CD4-positive, alpha-beta memory T cell (primary cell): Measurements from ENCODE around the gene KCNK7. TPM values are rescaled to one million over a fixed set of nuclear protein-coding genes. Genes with fewer than 3 reads are reported as not detected.

Source experiments
- CTCF ChIA-PET: fragments of 350-600 bp; sonication (Branson Sonifier 250); formaldehyde crosslinking; loops from one replicate; lab custom pipeline; 2021; ENCODE audit warnings: inconsistent platforms; ENCODE audit not compliant: partially characterized antibody; lab: Charles Lee
- POLR2A ChIA-PET: fragments of 350-600 bp; sonication (Branson Sonifier 250); formaldehyde crosslinking; loops from one replicate; lab custom pipeline; 2021; ENCODE audit not compliant: partially characterized antibody; lab: Charles Lee
- DNase-seq, 5 donors: peaks; one replicate each; pipeline versions ENCODE4 v3.0.0 to v3.0.0-alpha.2; 2020 to 2022; ENCODE audit warnings: mixed read lengths in 1 of 5
- H3K27ac ChIP-seq: one replicate; pipeline ENCODE4 v1.7.0; 2013; ENCODE audit warnings: low read depth, low read length
- H3K27me3 ChIP-seq: 2 replicates; pipeline ENCODE4 v1.7.0; 2013; ENCODE audit warnings: mild to moderate bottlenecking, low read length, moderate library complexity; ENCODE audit not compliant: insufficient read depth
- H3K36me3 ChIP-seq: 2 replicates; pipeline ENCODE4 v1.7.0; 2013; ENCODE audit warnings: mild to moderate bottlenecking, low read length, moderate library complexity; ENCODE audit not compliant: insufficient read depth
- H3K4me1 ChIP-seq: 2 replicates; pipeline ENCODE4 v1.7.0; 2013; ENCODE audit warnings: mild to moderate bottlenecking, low read length, moderate library complexity; ENCODE audit not compliant: insufficient read depth
- H3K4me3 ChIP-seq, 2 donors: one replicate each; pipeline ENCODE4 v1.7.0; 2013; ENCODE audit warnings: low read length in 2 of 2, mild to moderate bottlenecking in 1 of 2
- H3K9me3 ChIP-seq, 2 donors: one replicate each; pipeline ENCODE4 v1.7.0; 2013; ENCODE audit warnings: low read length in 2 of 2, control low read depth in 1 of 2; ENCODE audit not compliant: control insufficient read depth in 1 of 2
- H3K27ac Mint-ChIP-seq, 7 donors: one replicate each; pipeline ENCODE4 v1.8.0; 2020 to 2021; ENCODE audit warnings: mixed read lengths in 7 of 7, mild to moderate bottlenecking in 6 of 7, inconsistent platforms in 3 of 7, moderate library complexity in 3 of 7
- H3K27me3 Mint-ChIP-seq, 2 donors: one replicate each; pipeline ENCODE4 v1.8.0; 2020 to 2021; ENCODE audit warnings: mixed read lengths in 2 of 2
- H3K36me3 Mint-ChIP-seq, 2 donors: one replicate each; pipeline ENCODE4 v1.8.0; 2020 to 2021; ENCODE audit warnings: mixed read lengths in 2 of 2, inconsistent platforms in 1 of 2, mild to moderate bottlenecking in 1 of 2
- H3K4me1 Mint-ChIP-seq, 4 donors: one replicate each; pipeline ENCODE4 v1.8.0; 2020 to 2021; ENCODE audit warnings: mixed read lengths in 4 of 4, mild to moderate bottlenecking in 1 of 4
- H3K4me3 Mint-ChIP-seq, 8 donors: one replicate each; pipeline ENCODE4 v1.8.0; 2020 to 2021; ENCODE audit warnings: mixed read lengths in 8 of 8, mild to moderate bottlenecking in 7 of 8, moderate library complexity in 6 of 8, inconsistent platforms in 3 of 8
- H3K9me3 Mint-ChIP-seq, 8 donors: one replicate each; pipeline ENCODE4 v1.8.0; 2020 to 2021; ENCODE audit warnings: mixed read lengths in 8 of 8, mild to moderate bottlenecking in 5 of 8, inconsistent platforms in 3 of 8, moderate library complexity in 1 of 8
- intact Hi-C: fragments of 100-400 bp; cut with micrococcal nuclease; formaldehyde crosslinking; loops from one replicate; pipeline ENCODE4 v1.15.1; 2023
- polyA plus RNA-seq, 2 donors: library from polyadenylated mRNA; unstranded; fragments of 300-500 nt; fragmentation: Illumina TruSeq; gene quantifications; one replicate each; pipeline ENCODE4 v1.2.3, GENCODE V29; 2021
- total RNA-seq, 2 experiments: library from RNA; stranded (reverse); gene quantifications; one replicate each; pipeline ENCODE4 v1.2.3, GENCODE V29; 2021

KCNK7 gene
- total and polyA plus RNA-seq, 4 experiments from 2014 or later = 1.2 to 2.7 (median 1.6) TPM; not detected in 1

GRCh38 chr11:65629579-65629978 is 34.0 kb upstream of the KCNK7 start:
- no peak overlapping the region for H3K27ac ChIP-seq
- H3K9me3 Mint-ChIP-seq = no peaks in the 10 kb centered on the region
- intact Hi-C loops = no loop called here
- H3K4me1 ChIP-seq = peaks cover 14% of the 10 kb centered on the region
- peaks cover 71% of the 10 kb centered on the region for H3K36me3 ChIP-seq
- no peak overlapping the region for H3K4me3 Mint-ChIP-seq
- no peak overlapping the region for H3K27ac Mint-ChIP-seq
- ChIA-PET CTCF (no interaction called here), POLR2A (interaction anchor here (1.2 kb wide), 1 partner anchor 8 kb away, joined by 5 read pairs; the partner anchor contains the start of gene SIPA1)
- no peaks in the 10 kb centered on the region for H3K9me3 ChIP-seq
- peaks cover 8 to 25% (median 14%) of the 10 kb centered on the region in 4 donors for H3K4me1 Mint-ChIP-seq
- no peak for DNase-seq
- peaks cover 5 to 53% of the 10 kb centered on the region in 2 donors for H3K36me3 Mint-ChIP-seq
- H3K27me3 Mint-ChIP-seq = no peaks in the 10 kb centered on the region
- H3K27me3 ChIP-seq = no peaks in the 10 kb centered on the region
- H3K4me3 ChIP-seq = no peak overlapping the region

DNA sequence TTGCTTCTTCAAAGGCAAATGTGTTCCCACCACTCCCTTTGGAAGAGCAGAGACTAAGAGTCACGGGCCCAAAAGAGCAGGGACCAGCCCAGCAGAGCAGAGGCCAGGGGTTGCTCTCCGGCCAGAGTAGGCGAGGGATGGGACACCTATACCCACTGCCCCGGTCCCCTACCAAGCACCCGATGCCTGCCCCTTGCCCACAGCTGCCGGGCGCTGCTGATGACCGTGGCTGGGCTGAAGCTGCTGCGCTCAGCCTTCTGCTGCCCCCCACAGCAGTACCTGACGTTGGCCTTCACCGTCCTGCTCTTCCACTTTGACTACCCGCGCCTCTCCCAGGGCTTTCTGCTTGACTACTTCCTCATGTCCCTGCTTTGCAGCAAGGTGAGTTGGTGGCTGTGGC is 31.6 kb upstream of the KCNK7 start:
- H3K4me3 ChIP-seq = no peak overlapping the region
- H3K36me3 ChIP-seq = peaks cover 68% of the 10 kb centered on the region
- no peak for DNase-seq
- Mint-ChIP-seq H3K36me3 (peaks cover 5 to 60% of the 10 kb centered on the region in 2 donors), H3K9me3 (no peaks in the 10 kb centered on the region), H3K27me3 (no peaks in the 10 kb centered on the region), H3K4me3 (no peak overlapping the region), H3K4me1 (peaks cover 5 to 14% (median 6%) of the 10 kb centered on the region in 4 donors), H3K27ac (peak overlapping the region in 1 of 7 donors; percentile 29)
- H3K27me3 ChIP-seq = no peaks in the 10 kb centered on the region
- POLR2A ChIA-PET = interaction anchor here (0.7 to 2.4 kb wide), 6 partner anchors 10 to 1342 kb away, joined by 3 to 12 read pairs (median 6); partner anchors contain the start of genes MAP3K11, PCNX3, RELA and SIPA1
- H3K4me1 ChIP-seq = no peaks in the 10 kb centered on the region
- intact Hi-C loops = no loop called here
- CTCF ChIA-PET = interaction anchor here (1.1 to 3.4 kb wide), 10 partner anchors 11 to 190 kb away, joined by 3 to 19 read pairs (median 6); partner anchors contain the start of genes RELA and SIPA1
- no peaks in the 10 kb centered on the region for H3K9me3 ChIP-seq
- H3K27ac ChIP-seq = no peak overlapping the region

- ChIA-PET CTCF (interaction anchor here (0.6 to 3.4 kb wide), 20 partner anchors 9 to 193 kb away, joined by 3 to 19 read pairs (median 4); partner anchors contain the start of genes KAT5, PCNX3, RELA and SIPA1), POLR2A (interaction anchor here (0.6 to 2.4 kb wide), 11 partner anchors 9 to 193 kb away, joined by 3 to 19 read pairs (median 6); partner anchors contain the start of genes MAP3K11, PCNX3, RELA and SIPA1)
- peaks cover 6 to 18% (median 6%) of the 10 kb centered on the region in 4 donors for H3K4me1 Mint-ChIP-seq
- H3K27ac Mint-ChIP-seq = peak overlapping the region in 3 of 7 donors; percentile 60 to 85 (median 73)
- H3K9me3 Mint-ChIP-seq = no peaks in the 10 kb centered on the region
- Histone ChIP-seq H3K9me3 (no peaks in the 10 kb centered on the region), H3K27me3 (no peaks in the 10 kb centered on the region), H3K4me3 (no peak overlapping the region), H3K36me3 (peaks cover 73% of the 10 kb centered on the region), H3K27ac (no peak overlapping the region), H3K4me1 (no peaks in the 10 kb centered on the region)
- no peaks in the 10 kb centered on the region for H3K27me3 Mint-ChIP-seq
- peaks cover 5 to 62% of the 10 kb centered on the region in 2 donors for H3K36me3 Mint-ChIP-seq
- DNase-seq = peak in 4 of 5 donors; percentile 57 to 65 (median 62)
- intact Hi-C loops = loop anchor here (1.0 kb wide), 2 partner anchors 38 to 81 kb away; no protein-coding TSS in a partner anchor
- H3K4me3 Mint-ChIP-seq = no peak overlapping the region
These were observed 30.2 kb upstream of the KCNK7 start for GRCh38 chr11:65625628-65626342.

- CTCF ChIA-PET = interaction anchor here (0.8 to 3.4 kb wide), 14 partner anchors 8 to 194 kb away, joined by 3 to 19 read pairs (median 5); partner anchors contain the start of genes KAT5, RELA and SIPA1
- H3K4me1 ChIP-seq = no peaks in the 10 kb centered on the region
- no peaks in the 10 kb centered on the region for H3K27me3 Mint-ChIP-seq
- no peak overlapping the region for H3K27ac ChIP-seq
- peaks cover 71% of the 10 kb centered on the region for H3K36me3 ChIP-seq
- peak overlapping the region in 2 of 7 donors; percentile 43 to 68 for H3K27ac Mint-ChIP-seq
- no peak overlapping the region for H3K4me3 Mint-ChIP-seq
- no peak overlapping the region for H3K4me3 ChIP-seq
- intact Hi-C loops = no loop called here
- DNase-seq = no peak
- peaks cover 5 to 59% of the 10 kb centered on the region in 2 donors for H3K36me3 Mint-ChIP-seq
- no peaks in the 10 kb centered on the region for H3K9me3 ChIP-seq
- peaks cover 6 to 18% (median 6%) of the 10 kb centered on the region in 4 donors for H3K4me1 Mint-ChIP-seq
- H3K9me3 Mint-ChIP-seq = no peaks in the 10 kb centered on the region
- H3K27me3 ChIP-seq = no peaks in the 10 kb centered on the region
- POLR2A ChIA-PET = interaction anchor here (1.0 to 2.4 kb wide), 9 partner anchors 8 to 96 kb away, joined by 3 to 19 read pairs (median 6); partner anchors contain the start of genes MAP3K11, PCNX3, RELA and SIPA1
These were observed 29.5 kb upstream of the KCNK7 start for GRCh38 chr11:65624931-65625627.

DNA sequence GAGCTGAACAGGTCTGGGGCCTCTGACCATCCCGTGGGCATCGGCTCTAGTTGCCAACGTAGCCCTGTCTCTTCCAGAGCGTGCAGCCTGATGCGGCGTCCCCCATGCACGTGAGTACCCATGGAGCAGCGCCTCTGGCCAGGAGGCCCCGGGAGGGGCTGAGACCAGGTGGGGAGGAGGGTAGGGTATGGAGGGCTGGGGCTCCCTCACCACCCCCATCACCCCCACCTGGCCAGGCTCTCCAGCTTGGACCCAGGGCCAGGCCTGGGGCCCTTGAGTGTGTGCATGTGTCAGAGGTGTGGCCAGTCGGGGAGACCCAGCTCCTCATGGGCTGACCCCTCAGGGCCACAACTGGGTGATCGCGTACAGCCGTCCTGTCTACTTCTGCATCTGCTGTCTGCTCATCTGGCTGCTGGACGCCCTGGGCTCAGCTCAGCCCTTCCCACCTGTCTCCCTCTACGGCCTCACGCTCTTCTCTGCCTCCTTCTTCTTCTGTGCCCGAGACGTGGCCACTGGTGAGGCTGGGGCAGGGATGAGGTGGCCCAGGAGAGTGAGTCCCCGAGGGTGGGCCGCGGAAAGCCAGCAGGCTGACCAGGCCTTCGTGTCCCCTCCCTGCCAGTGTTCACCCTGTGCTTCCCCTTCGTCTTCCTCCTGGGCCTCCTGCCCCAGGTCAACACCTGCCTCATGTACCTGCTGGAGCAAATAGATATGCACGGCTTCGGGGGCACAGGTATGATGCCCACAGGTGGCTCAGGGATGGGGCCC is 28.4 kb upstream of the KCNK7 start:
- Mint-ChIP-seq H3K4me3 (no peak overlapping the region), H3K27ac (peak overlapping the region in 1 of 7 donors; percentile 77), H3K4me1 (peaks cover 6 to 23% (median 8%) of the 10 kb centered on the region in 4 donors), H3K9me3 (no peaks in the 10 kb centered on the region), H3K36me3 (peaks cover under 1 to 61% of the 10 kb centered on the region in 2 donors), H3K27me3 (no peaks in the 10 kb centered on the region)
- Histone ChIP-seq H3K4me1 (no peaks in the 10 kb centered on the region), H3K9me3 (no peaks in the 10 kb centered on the region), H3K27me3 (no peaks in the 10 kb centered on the region), H3K27ac (no peak overlapping the region), H3K36me3 (peaks cover 71% of the 10 kb centered on the region), H3K4me3 (no peak overlapping the region)
- intact Hi-C loops = no loop called here
- ChIA-PET CTCF (interaction anchor here (1.1 to 3.4 kb wide), 4 partner anchors 14 to 147 kb away, joined by 3 to 19 read pairs (median 3); partner anchors contain the start of gene SIPA1), POLR2A (interaction anchor here (0.7 to 4.6 kb wide), 5 partner anchors 7 to 29 kb away, joined by 3 to 34 read pairs (median 3); partner anchors contain the start of gene SIPA1)
- no peak for DNase-seq

GRCh38 chr11:65623177-65623576 is 27.6 kb upstream of the KCNK7 start:
- Histone ChIP-seq H3K27ac (no peak overlapping the region), H3K36me3 (peaks cover 73% of the 10 kb centered on the region), H3K4me3 (no peak overlapping the region), H3K4me1 (no peaks in the 10 kb centered on the region), H3K27me3 (no peaks in the 10 kb centered on the region), H3K9me3 (no peaks in the 10 kb centered on the region)
- POLR2A ChIA-PET = interaction anchor here (0.7 to 4.6 kb wide), 4 partner anchors 16 to 30 kb away, joined by 3 to 34 read pairs (median 3); partner anchors contain the start of gene SIPA1
- peak overlapping the region in 2 of 7 donors; percentile 18 to 66 for H3K27ac Mint-ChIP-seq
- intact Hi-C loops = no loop called here
- H3K4me1 Mint-ChIP-seq = peaks cover 6 to 30% (median 8%) of the 10 kb centered on the region in 4 donors
- H3K9me3 Mint-ChIP-seq = no peaks in the 10 kb centered on the region
- CTCF ChIA-PET = interaction anchor here (1.1 kb wide), 2 partner anchors 16 to 148 kb away, joined by 3 read pairs; no protein-coding TSS in a partner anchor
- DNase-seq = no peak
- H3K4me3 Mint-ChIP-seq = no peak overlapping the region
- H3K27me3 Mint-ChIP-seq = no peaks in the 10 kb centered on the region
- peaks cover 0 to 61% of the 10 kb centered on the region in 2 donors for H3K36me3 Mint-ChIP-seq
